Measurements from ENCODE around the gene DMKN. TPM values are rescaled to one million over a fixed set of nuclear protein-coding genes. Genes with fewer than 3 reads are reported as not detected.
"Not testable (repeated sequence)": the region's sequence is repeated elsewhere in the genome, so short reads cannot be mapped to it uniquely, and the experiment has no call there.

DMKN gene
- total and polyA plus RNA-seq, 2 donors (not counting 3 experiments of a cell fraction or from before 2014, with no cell fraction given) = not detected

- dilution Hi-C loops (cut with MboI; ENCODE audit: extremely low pct_ligation_motif_present, low sequenced_read_pairs) (no loop called here), intact Hi-C loops (cut with micrococcal nuclease) (no loop called here)
- Histone ChIP-seq H3K4me2 (ENCODE audit: insufficient read depth, low read length) (no peak overlapping the region), H3K79me2 (ENCODE audit: control insufficient read depth, insufficient read depth, low read length) (no peaks in the 10 kb centered on the region), H3K27me3 (ENCODE audit: control insufficient read depth in 2 of 2, insufficient read depth in 2 of 2, low read length in 2 of 2) (no peaks in the 10 kb centered on the region), H3K9me1 (replicated peaks; ENCODE audit: control insufficient read depth, extremely low read depth, insufficient read depth, low read length) (no peaks in the 10 kb centered on the region), H3K36me3 (ENCODE audit: control insufficient read depth in 2 of 2, extremely low read depth in 1 of 2, insufficient read depth in 2 of 2, low read length in 2 of 2) (no peaks in the 10 kb centered on the region), H3K9me3 (replicated peaks; ENCODE audit: control insufficient read depth, insufficient read depth, low read length) (no peaks in the 10 kb centered on the region), H4K20me1 (replicated peaks; ENCODE audit: control insufficient read depth, extremely low read depth, insufficient read depth, low read length) (no peaks in the 10 kb centered on the region), H3K4me3 (replicated peaks in 1 of 3; ENCODE audit: insufficient read depth in 1 of 3, low read depth in 1 of 3, low read length in 3 of 3) (no peak overlapping the region), H2AFZ (ENCODE audit: low read depth, low read length) (no peak overlapping the region), H3K9ac (replicated peaks; ENCODE audit: extremely low read depth, insufficient read depth, low read length) (no peak overlapping the region), H3K4me1 (ENCODE audit: control insufficient read depth, extremely low read depth, insufficient read depth, low read length) (no peaks in the 10 kb centered on the region), H3K27ac (ENCODE audit: insufficient read depth, low read depth, low read length) (no peak overlapping the region)
- ChIA-PET CTCF (interaction anchor here (0.9 kb wide), 1 partner anchor 32 kb away, joined by 3 read pairs; no protein-coding TSS in a partner anchor), POLR2A (no interaction called here)
- TF ChIP-seq MYC (IDR thresholded peaks at IDR 0.05; ENCODE audit: low read depth, low read length) (no peak), POLR2AphosphoS5 (IDR thresholded peaks at IDR 0.05; ENCODE audit: insufficient read depth, low read depth, low read length) (no peak), POLR2A (IDR thresholded peaks at IDR 0.05; ENCODE audit: low read depth, low read length) (no peak), JUN (IDR thresholded peaks at IDR 0.05; ENCODE audit: borderline replicate concordance, insufficient read depth, insufficient read length, low read depth) (no peak), MAX (IDR thresholded peaks at IDR 0.05; ENCODE audit: insufficient read depth, insufficient read length) (no peak), GATA2 (IDR thresholded peaks at IDR 0.05; ENCODE audit: insufficient read depth, insufficient read length, low read depth, low read length) (no peak), CTCF (IDR thresholded peaks at IDR 0.05; ENCODE audit: extremely low read depth in 1 of 2, insufficient read depth in 1 of 2, low read depth in 1 of 2, low read length in 2 of 2) (no peak), EZH2 (IDR thresholded peaks at IDR 0.05; ENCODE audit: borderline replicate concordance, low read depth, low read length, severe bottlenecking) (no peak), FOS (IDR thresholded peaks at IDR 0.05; ENCODE audit: borderline replicate concordance, insufficient read depth, low read length) (no peak)
- no TSS peak for BruUV-seq (replicated peaks)
- FAIRE-seq = no peak
- DNase-seq (ENCODE audit: low read depth, low spot score) = no peak
These were observed 47.2 kb downstream of the DMKN start for GRCh38 chr19:35466259-35466658.

GRCh38 chr19:35462956-35463355 lies 50.5 kb downstream of the DMKN start:
- BruUV-seq (replicated peaks) = not testable (repeated sequence)

More at GRCh38 chr19:35462956-35463355, 50.5 kb downstream of the DMKN start:
- FAIRE-seq; intact Hi-C loops (cut with micrococcal nuclease); H3K4me3 ChIP-seq (replicated peaks in 1 of 3; ENCODE audit: insufficient read depth in 1 of 3, low read depth in 1 of 3, low read length in 3 of 3); POLR2A ChIA-PET; H3K9ac ChIP-seq (replicated peaks; ENCODE audit: extremely low read depth, insufficient read depth, low read length); H3K9me1 ChIP-seq (replicated peaks; ENCODE audit: control insufficient read depth, extremely low read depth, insufficient read depth, low read length); H4K20me1 ChIP-seq (replicated peaks; ENCODE audit: control insufficient read depth, extremely low read depth, insufficient read depth, low read length); H3K36me3 ChIP-seq (ENCODE audit: control insufficient read depth in 2 of 2, extremely low read depth in 1 of 2, insufficient read depth in 2 of 2, low read length in 2 of 2); H3K27me3 ChIP-seq (ENCODE audit: control insufficient read depth in 2 of 2, insufficient read depth in 2 of 2, low read length in 2 of 2); H3K4me1 ChIP-seq (ENCODE audit: control insufficient read depth, extremely low read depth, insufficient read depth, low read length); dilution Hi-C loops (cut with MboI; ENCODE audit: extremely low pct_ligation_motif_present, low sequenced_read_pairs); H3K27ac ChIP-seq (ENCODE audit: insufficient read depth, low read depth, low read length); H2AFZ ChIP-seq (ENCODE audit: low read depth, low read length); H3K9me3 ChIP-seq (replicated peaks; ENCODE audit: control insufficient read depth, insufficient read depth, low read length); H3K79me2 ChIP-seq (ENCODE audit: control insufficient read depth, insufficient read depth, low read length); DNase-seq (ENCODE audit: low read depth, low spot score); H3K4me2 ChIP-seq (ENCODE audit: insufficient read depth, low read length): not testable (repeated sequence)
- CTCF ChIA-PET = interaction anchor here (1.1 to 2.6 kb wide), 2 partner anchors 9 to 32 kb away, joined by 5 to 6 read pairs; no protein-coding TSS in a partner anchor

Data from endothelial cell of umbilical vein (primary cell).